ENCODE results near the gene ST6GAL1. TPM values are rescaled to one million over a fixed set of nuclear protein-coding genes. Genes with fewer than 3 reads are reported as not detected.
"Not testable (repeated sequence)": the region's sequence is repeated elsewhere in the genome, so short reads cannot be mapped to it uniquely, and the experiment has no call there.

Gene ST6GAL1
- total RNA-seq, 4 donors from 2014 or later = 74.8 to 189 (median 113) TPM

DNA sequence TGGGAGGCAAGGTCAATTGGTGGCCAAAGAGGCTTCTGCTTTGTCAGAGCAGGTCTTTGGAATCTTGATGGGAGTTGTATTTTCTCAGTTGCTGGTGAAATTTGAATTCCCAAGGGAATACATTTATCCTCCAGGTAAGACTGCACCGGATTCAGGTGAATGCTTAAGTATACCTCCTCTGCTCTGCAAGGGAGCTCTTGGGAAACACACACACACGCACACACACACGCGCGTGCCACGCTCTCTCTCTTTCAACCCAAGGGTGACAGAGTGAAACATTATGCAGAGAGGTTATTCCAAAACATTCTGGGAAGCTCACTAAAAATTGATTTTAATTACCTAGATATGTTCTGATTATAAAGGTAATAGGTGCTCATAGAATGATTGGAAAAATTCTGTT lies 33.7 kb downstream of the ST6GAL1 start:
- H3K9me3 ChIP-seq = no peaks in the 10 kb centered on the region
- peaks cover 0 to 12% of the 10 kb centered on the region in 2 donors for H3K36me3 ChIP-seq
- peak; percentile 78 to 82 for DNase-seq
- peak overlapping the region in 2 of 3 donors; percentile 70 to 81 for H3K27ac ChIP-seq
- WGBS, 2 donors = 31 to 35% methylated on average over 6 of the region's 6 CpGs
- H3K4me1 ChIP-seq = peaks cover 24 to 42% of the 10 kb centered on the region in 2 donors
- intact Hi-C loops (cut with DNase I) = no loop called here
- H3K4me3 ChIP-seq (replicated peaks in 1 of 3) = no peak overlapping the region
- H3K27me3 ChIP-seq = no peaks in the 10 kb centered on the region
- no peak for TF ChIP-seq CTCF (IDR thresholded peaks at IDR 0.05)
- no peak for TF ChIP-seq POLR2A (IDR thresholded peaks at IDR 0.05)

- peak overlapping the region in 2 of 3 donors; percentile 70 to 81 for H3K27ac ChIP-seq
- 80 to 83% methylated on average over 9 of the region's 9 CpGs for WGBS, 2 donors
- TF ChIP-seq POLR2A (IDR thresholded peaks at IDR 0.05) (no peak), CTCF (IDR thresholded peaks at IDR 0.05) (no peak)
- peaks cover 0 to 12% of the 10 kb centered on the region in 2 donors for H3K36me3 ChIP-seq
- H3K27me3 ChIP-seq = no peaks in the 10 kb centered on the region
- no peaks in the 10 kb centered on the region for H3K9me3 ChIP-seq
- peaks cover 24 to 42% of the 10 kb centered on the region in 2 donors for H3K4me1 ChIP-seq
- DNase-seq = no peak
- intact Hi-C loops (cut with DNase I) = no loop called here
- no peak overlapping the region for H3K4me3 ChIP-seq (replicated peaks in 1 of 3)
Observed at GRCh38 chr3:186964616-186965015, 34.3 kb downstream of the ST6GAL1 start.

DNA sequence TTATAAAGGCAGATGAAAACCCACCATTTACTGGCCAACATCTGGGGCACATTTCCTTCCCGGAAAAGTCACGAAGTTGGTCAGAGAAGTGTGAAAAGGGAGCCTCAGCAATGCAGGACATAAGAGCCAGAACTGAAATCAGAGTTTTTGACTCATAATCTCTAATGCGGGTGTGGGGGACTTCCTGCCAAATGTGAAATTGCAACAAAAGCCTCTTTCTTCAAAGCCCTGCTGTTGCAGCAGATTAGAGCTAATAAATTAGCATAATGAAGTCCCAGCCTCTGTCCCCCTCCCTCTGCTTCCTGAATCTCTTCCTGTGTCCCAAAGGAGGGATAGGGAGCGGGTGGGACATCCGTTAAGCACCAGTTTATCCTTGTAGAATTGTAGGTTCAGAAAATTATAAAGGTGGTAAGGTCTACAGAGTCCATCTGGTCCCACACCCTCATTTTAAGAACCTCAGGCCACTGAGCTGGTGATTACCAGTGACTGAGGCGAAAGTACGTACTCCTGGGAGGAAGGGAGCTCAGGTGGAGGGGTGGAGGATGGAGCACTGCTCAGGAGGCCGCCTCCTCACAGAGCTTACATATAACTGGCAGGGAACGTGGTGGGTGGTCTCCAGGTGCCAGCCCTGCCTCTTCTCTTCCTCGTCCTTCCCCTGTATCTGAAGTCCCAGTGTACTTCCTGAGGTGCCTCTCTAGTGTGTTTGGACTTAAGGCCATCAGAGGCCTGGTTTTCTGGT lies 35.0 kb downstream of the ST6GAL1 start:
- no peak for DNase-seq
- intact Hi-C loops (cut with DNase I) = no loop called here
- Histone ChIP-seq H3K9me3 (no peaks in the 10 kb centered on the region), H3K27ac (peak overlapping the region in 2 of 3 donors; percentile 70 to 81), H3K27me3 (no peaks in the 10 kb centered on the region), H3K4me3 (replicated peaks in 1 of 3) (no peak overlapping the region), H3K36me3 (peaks cover 0 to 12% of the 10 kb centered on the region in 2 donors), H3K4me1 (peaks cover 19 to 42% of the 10 kb centered on the region in 2 donors)
- WGBS, 2 donors = 85% methylated on average over 9 to 10 of the region's 10 CpGs
- TF ChIP-seq CTCF (IDR thresholded peaks at IDR 0.05) = no peak
- TF ChIP-seq POLR2A (IDR thresholded peaks at IDR 0.05) = no peak

DNA sequence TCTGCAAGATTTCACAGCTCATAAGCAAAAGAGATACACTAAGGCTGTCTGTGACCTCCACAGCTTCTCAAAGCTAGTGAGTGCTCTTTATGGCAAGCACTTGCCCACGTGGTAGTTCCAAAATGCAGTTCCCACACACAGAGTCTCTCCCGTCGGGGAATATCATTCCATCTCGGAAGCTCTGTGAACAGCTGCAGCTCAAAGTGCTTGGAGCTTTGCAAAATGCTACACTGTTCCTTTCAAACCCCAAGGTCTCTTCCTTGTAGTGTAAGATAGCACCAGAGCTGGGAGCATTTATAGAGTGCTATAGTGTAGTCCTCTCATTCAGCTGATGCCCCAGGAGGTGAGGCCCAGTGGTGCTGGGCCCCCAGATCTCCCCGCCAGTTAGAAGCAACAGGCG lies 36.1 kb downstream of the ST6GAL1 start:
- peak overlapping the region in 1 of 3 donors; percentile 70 for H3K27ac ChIP-seq
- peaks cover 0 to 12% of the 10 kb centered on the region in 2 donors for H3K36me3 ChIP-seq
- H3K4me3 ChIP-seq (replicated peaks in 1 of 3) = no peak overlapping the region
- no peaks in the 10 kb centered on the region for H3K9me3 ChIP-seq
- H3K27me3 ChIP-seq = no peaks in the 10 kb centered on the region
- intact Hi-C loops (cut with DNase I) = no loop called here
- WGBS, 2 donors = 87% methylated on average over 4 to 6 of the region's 6 CpGs
- peaks cover 24 to 39% of the 10 kb centered on the region in 2 donors for H3K4me1 ChIP-seq
- no peak for DNase-seq
- TF ChIP-seq POLR2A (IDR thresholded peaks at IDR 0.05) (no peak), CTCF (IDR thresholded peaks at IDR 0.05) (no peak)

DNA sequence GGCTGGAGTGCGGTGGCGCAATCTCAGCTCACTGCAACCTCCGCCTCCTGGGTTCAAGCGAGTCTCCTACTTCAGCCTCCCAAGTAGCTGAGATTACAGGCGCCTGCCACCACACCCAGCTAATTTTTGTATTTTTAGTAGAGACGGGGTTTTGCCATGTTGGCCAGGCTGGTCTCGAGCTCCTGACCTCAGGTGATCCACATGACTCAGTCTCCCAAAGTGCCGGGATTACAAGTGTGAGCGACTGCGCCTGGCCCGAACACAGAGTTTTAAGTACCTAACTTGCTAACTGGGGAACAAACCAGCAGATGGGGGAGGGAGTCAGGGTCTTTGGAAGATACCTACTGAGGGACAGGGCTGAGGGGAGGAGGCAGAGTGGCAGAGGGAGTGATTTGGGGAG lies 36.9 kb downstream of the ST6GAL1 start:
- peak overlapping the region in 2 of 3 donors; percentile 44 to 70 for H3K27ac ChIP-seq
- H3K9me3 ChIP-seq; intact Hi-C loops (cut with DNase I); H3K4me3 ChIP-seq (replicated peaks in 1 of 3); H3K27me3 ChIP-seq; DNase-seq: not testable (repeated sequence)
- H3K36me3 ChIP-seq = peaks cover 0 to 12% of the 10 kb centered on the region in 2 donors
- H3K4me1 ChIP-seq = peaks cover 28 to 39% of the 10 kb centered on the region in 2 donors
- whole genome bisulfite sequencing, 2 donors = 97% methylated on average over 11 of the region's 11 CpGs
